Gastroesophageal sphincter (tissue), 4 donors: ENCODE measurements around the gene CPXM2. TPM values are rescaled to one million over a fixed set of nuclear protein-coding genes. Genes with fewer than 3 reads are reported as not detected.

Experiments used
- ATAC-seq: fragments of 150-250 bp; one replicate; pipeline ENCODE4 v1.9.1; 2016; ENCODE audit warnings: mild to moderate bottlenecking, moderate library complexity
- H3K27ac ChIP-seq, 4 donors: fragments of 200-600 bp; sonication (generic) in 3 of 4; 1 replicate in 3 of 4; 2 replicates in 1 of 4; pipeline ENCODE4 v1.5.1; 2016 to 2019
- H3K27me3 ChIP-seq: fragments of 200-600 bp; sonication (generic); one replicate; pipeline ENCODE4 v1.5.1; 2019
- H3K36me3 ChIP-seq, 2 donors: fragments of 200-600 bp; sonication (generic); one replicate each; pipeline ENCODE4 v1.5.1; 2019; ENCODE audit warnings: control low read depth in 1 of 2
- H3K4me1 ChIP-seq, 3 donors: fragments of 200-600 bp; sonication (generic); 1 replicate in 2 of 3; 2 replicates in 1 of 3; pipeline ENCODE4 v1.5.1; 2016 to 2019; ENCODE audit warnings: control low read depth in 2 of 3
- H3K4me3 ChIP-seq, 2 donors: fragments of 200-600 bp; sonication (generic); one replicate each; pipeline ENCODE4 v1.5.1; 2019; ENCODE audit warnings: mild to moderate bottlenecking in 1 of 2, moderate library complexity in 1 of 2
- H3K9me3 ChIP-seq, 3 donors: fragments of 200-600 bp; sonication (generic); one replicate each; pipeline ENCODE4 v1.5.1; 2017 to 2019; ENCODE audit warnings: control low read depth in 2 of 3
- EP300 ChIP-seq: sonication (generic); formaldehyde crosslinking; IDR thresholded peaks from one replicate; pipeline ENCODE4 v1.6.1; 2017; ENCODE audit warnings: antibody characterized with exemption, mild to moderate bottlenecking
- POLR2A ChIP-seq, 2 donors: fragments of 450-650 bp; IDR thresholded peaks; one replicate each; pipeline ENCODE4 v1.6.1; 2017; ENCODE audit warnings: antibody characterized with exemption in 2 of 2, mild to moderate bottlenecking in 2 of 2, moderate library complexity in 1 of 2
- POLR2AphosphoS5 ChIP-seq: sonication (generic); formaldehyde crosslinking; IDR thresholded peaks from one replicate; pipeline ENCODE4 v1.6.1; 2017; ENCODE audit warnings: antibody characterized with exemption
- WGBS, 2 donors: methylation state at CpG; one replicate each; pipeline ENCODE4 v1.1.5; 2018; ENCODE audit warnings: low coverage in 1 of 2; 5-methylcytosine and 5-hydroxymethylcytosine counted together
- total RNA-seq, 4 donors: library from RNA; depleted of rRNA; stranded (reverse); fragments of >200 nt; gene quantifications; one replicate each; pipeline ENCODE4 v1.1.0, GENCODE V29; 2016
- TF ChIP-seq, protein P1 (sequence below), 4 experiments: fragments of 200-600 bp in 2 of 4; fragments of 450-650 bp in 2 of 4; sonication (generic) in 1 of 4; IDR thresholded peaks; one replicate each; pipeline ENCODE4 v1.5.1; 2017 to 2019; ENCODE audit warnings: antibody characterized with exemption in 4 of 4, mild to moderate bottlenecking in 2 of 4, moderate library complexity in 2 of 4

CPXM2 gene
- total RNA-seq, 4 donors from 2014 or later: 57.1 to 165 (median 85.1) TPM

DNA sequence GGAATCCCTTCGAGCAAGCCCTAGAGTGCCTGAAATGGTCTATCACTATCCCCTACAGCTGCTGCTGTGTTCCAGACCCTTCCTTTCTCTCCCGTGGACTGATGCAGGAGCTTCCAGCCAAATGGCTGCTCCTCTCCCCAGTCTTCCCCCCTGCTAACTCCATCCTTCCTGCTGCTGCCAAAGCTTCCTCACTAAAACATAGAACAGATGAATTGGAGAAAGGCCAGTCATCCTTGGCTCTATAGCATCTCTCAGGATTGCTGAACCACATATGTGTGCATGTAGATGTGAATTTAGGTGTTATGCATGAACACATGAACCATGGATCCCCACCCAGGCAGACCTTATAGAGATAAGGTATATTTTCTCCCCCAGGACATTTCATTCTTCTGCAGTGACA, 164.8 kb downstream of the CPXM2 start:
- Histone ChIP-seq H3K4me1 (no peaks in the 10 kb centered on the region), H3K27ac (no peak overlapping the region), H3K4me3 (no peak overlapping the region), H3K27me3 (no peaks in the 10 kb centered on the region), H3K36me3 (no peaks in the 10 kb centered on the region), H3K9me3 (no peaks in the 10 kb centered on the region)
- no peak for ATAC-seq
- TF ChIP-seq EP300: no peak
- TF ChIP-seq POLR2AphosphoS5: no peak
- TF ChIP-seq, protein P1, sequence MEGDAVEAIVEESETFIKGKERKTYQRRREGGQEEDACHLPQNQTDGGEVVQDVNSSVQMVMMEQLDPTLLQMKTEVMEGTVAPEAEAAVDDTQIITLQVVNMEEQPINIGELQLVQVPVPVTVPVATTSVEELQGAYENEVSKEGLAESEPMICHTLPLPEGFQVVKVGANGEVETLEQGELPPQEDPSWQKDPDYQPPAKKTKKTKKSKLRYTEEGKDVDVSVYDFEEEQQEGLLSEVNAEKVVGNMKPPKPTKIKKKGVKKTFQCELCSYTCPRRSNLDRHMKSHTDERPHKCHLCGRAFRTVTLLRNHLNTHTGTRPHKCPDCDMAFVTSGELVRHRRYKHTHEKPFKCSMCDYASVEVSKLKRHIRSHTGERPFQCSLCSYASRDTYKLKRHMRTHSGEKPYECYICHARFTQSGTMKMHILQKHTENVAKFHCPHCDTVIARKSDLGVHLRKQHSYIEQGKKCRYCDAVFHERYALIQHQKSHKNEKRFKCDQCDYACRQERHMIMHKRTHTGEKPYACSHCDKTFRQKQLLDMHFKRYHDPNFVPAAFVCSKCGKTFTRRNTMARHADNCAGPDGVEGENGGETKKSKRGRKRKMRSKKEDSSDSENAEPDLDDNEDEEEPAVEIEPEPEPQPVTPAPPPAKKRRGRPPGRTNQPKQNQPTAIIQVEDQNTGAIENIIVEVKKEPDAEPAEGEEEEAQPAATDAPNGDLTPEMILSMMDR (IDR thresholded peaks at IDR 0.05): no peak
- TF ChIP-seq POLR2A (IDR thresholded peaks at IDR 0.05): no peak
- 24 to 30% methylated on average over 2 of the region's 2 CpGs for WGBS, 2 donors

DNA sequence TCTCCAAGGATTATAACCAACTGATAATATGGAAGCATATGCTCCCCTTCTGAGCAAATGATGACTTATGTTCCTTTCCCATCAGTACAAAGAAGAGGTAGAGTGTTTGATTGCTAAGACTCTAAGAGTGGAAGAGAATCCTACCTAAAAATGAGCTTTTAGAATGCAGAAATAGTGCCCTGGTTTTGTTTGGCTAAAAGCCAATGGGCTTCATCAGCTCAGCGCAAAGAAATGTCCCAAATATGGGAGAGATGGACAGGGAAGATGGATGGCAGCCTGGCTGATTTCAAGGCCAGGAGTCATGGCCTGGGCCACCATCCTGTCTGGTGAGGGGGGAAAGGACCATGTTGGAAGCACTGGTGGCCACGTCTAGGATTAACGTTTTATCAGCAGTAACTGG, 165.2 kb downstream of the CPXM2 start:
- no peak overlapping the region for H3K4me3 ChIP-seq
- H3K4me1 ChIP-seq: no peaks in the 10 kb centered on the region
- 40 to 51% methylated on average over 3 of the region's 3 CpGs for WGBS, 2 donors
- TF ChIP-seq POLR2A (IDR thresholded peaks at IDR 0.05) (no peak), EP300 (no peak), POLR2AphosphoS5 (no peak)
- TF ChIP-seq, protein P1 (IDR thresholded peaks at IDR 0.05): no peak
- ATAC-seq: no peak
- H3K9me3 ChIP-seq: no peaks in the 10 kb centered on the region
- H3K27me3 ChIP-seq: no peaks in the 10 kb centered on the region
- H3K36me3 ChIP-seq: no peaks in the 10 kb centered on the region
- H3K27ac ChIP-seq: no peak overlapping the region

DNA sequence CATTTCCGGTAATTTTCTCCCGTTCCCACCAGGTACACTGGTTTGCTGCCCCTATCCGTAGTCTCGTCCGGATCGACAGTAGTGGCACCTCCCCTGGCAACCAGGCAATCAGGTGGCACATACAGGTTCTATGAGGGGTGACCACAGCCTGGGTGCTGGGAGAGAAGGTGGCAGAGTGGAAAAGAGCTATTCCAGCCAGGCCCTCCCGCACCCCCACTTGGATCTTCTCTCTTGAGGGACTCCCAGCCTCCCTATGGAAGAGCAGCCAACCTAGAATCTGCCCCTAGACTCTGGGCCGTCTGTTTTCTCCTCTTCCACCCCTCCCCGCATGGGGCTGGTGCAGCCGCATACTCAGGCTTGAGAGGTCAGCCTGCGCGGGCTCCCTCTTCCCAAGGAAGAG, 166.9 kb downstream of the CPXM2 start:
- H3K4me1 ChIP-seq: no peaks in the 10 kb centered on the region
- no peak overlapping the region for H3K4me3 ChIP-seq
- no peak overlapping the region for H3K27ac ChIP-seq
- WGBS, 2 donors: 93 to 96% methylated on average over 8 to 9 of the region's 12 CpGs
- no peaks in the 10 kb centered on the region for H3K27me3 ChIP-seq
- H3K36me3 ChIP-seq: peaks cover 0 to 9% of the 10 kb centered on the region in 2 donors
- TF ChIP-seq POLR2AphosphoS5 (no peak), POLR2A (IDR thresholded peaks at IDR 0.05) (no peak), EP300 (no peak)
- TF ChIP-seq, protein P1 (IDR thresholded peaks at IDR 0.05): no peak
- ATAC-seq: no peak
- H3K9me3 ChIP-seq: no peaks in the 10 kb centered on the region

DNA sequence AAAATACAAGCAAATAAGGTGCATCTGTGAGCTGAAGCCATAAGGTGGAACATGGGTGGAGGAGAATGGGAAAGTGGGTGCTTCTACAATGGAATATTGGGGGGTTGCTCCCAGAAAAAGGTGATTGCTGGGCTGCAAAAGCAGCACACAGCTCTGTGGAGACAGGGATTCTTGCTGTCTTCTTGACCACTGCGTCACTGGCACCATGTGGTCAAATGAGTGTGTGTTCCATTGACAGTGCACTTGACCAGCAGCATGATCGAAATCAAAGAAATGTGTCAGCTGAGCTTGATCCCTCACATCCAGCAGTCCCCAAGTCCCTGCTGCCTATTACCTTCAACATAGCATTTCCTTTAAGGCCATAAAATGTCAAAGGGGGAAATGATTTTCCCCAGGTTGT, 169.3 kb downstream of the CPXM2 start:
- WGBS, 2 donors: 92 to 100% methylated on average over 1 to 2 of the region's 2 CpGs
- peaks cover 0 to 15% of the 10 kb centered on the region in 2 donors for H3K36me3 ChIP-seq

More for the DNA sequence above, 169.3 kb downstream of the CPXM2 start:
- TF ChIP-seq POLR2AphosphoS5 (no peak), POLR2A (IDR thresholded peaks at IDR 0.05) (no peak), EP300 (no peak)
- TF ChIP-seq, protein P1 (IDR thresholded peaks at IDR 0.05): no peak
- peaks cover 0 to 11% (median 0%) of the 10 kb centered on the region in 3 donors for H3K9me3 ChIP-seq
- no peaks in the 10 kb centered on the region for H3K4me1 ChIP-seq
- ATAC-seq: no peak
- H3K27me3 ChIP-seq: no peaks in the 10 kb centered on the region
- H3K4me3 ChIP-seq: no peak overlapping the region
- no peak overlapping the region for H3K27ac ChIP-seq
